CD4-positive, alpha-beta T cell treated with Interleukin-6 for 4 hours (primary cell): ENCODE data around the gene PKN2.
"Not testable (repeated sequence)": the region's sequence is repeated elsewhere in the genome, so short reads cannot be mapped to it uniquely, and the experiment has no call there.

Experiments
- DNase-seq: peaks from one replicate; pipeline ENCODE4 v3.0.0-alpha.2; 2020; ENCODE audit warnings: mixed read lengths

PKN2 gene

GRCh38 chr1:88800382-88801051 lies 116.4 kb downstream of the PKN2 start:
- DNase-seq = peak; percentile 28

GRCh38 chr1:88801575-88802208 lies 117.6 kb downstream of the PKN2 start:
- DNase-seq = no peak

- no peak for DNase-seq
Observed at GRCh38 chr1:88802404-88802803, 118.3 kb downstream of the PKN2 start.

DNA sequence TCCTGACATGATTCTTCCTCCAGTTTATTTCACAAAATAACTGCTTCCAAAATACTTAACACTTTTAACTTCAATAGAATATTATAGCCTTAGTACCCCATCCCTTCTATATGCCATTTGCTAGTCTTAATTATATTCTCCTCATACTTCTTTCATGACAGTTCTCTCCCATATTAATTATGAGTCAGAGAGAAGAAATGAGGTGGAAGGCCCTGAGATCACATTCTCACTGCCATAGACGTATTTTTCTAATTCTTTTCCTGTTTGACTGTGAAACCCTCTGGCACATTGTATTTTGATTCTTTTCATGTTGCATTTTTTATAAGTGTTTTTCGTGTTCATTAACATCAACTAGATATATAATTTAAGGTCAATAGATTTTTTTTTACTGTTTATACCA lies 118.9 kb downstream of the PKN2 start:
- no peak for DNase-seq

- no peak for DNase-seq
Observed at GRCh38 chr1:88803444-88803843, 119.4 kb downstream of the PKN2 start.

- DNase-seq = no peak
Observed at GRCh38 chr1:88812366-88812765, 128.3 kb downstream of the PKN2 start.

- DNase-seq = no peak
Observed at GRCh38 chr1:88813471-88813870, 129.4 kb downstream of the PKN2 start.

GRCh38 chr1:88819642-88820041 lies 135.6 kb downstream of the PKN2 start:
- DNase-seq = not testable (repeated sequence)

DNA sequence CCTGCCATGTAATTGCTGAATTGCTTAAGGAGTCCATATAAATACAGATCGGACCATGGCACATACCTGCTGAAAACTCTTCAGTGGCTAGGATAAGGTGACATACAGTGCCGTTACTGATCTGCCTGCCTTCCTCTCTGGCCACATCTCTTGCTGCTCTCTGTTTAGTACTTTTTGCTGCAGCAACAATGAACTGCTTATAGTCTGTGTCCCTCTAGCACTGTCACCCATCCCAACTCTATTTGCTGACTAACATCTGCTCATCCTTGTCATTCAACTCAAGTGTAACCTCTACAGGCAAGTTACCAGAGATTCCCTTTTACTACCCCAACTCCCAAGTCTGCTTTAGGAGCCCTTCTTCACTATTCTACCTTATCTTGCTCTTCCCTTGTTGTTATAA lies 141.6 kb downstream of the PKN2 start:
- DNase-seq = no peak

DNA sequence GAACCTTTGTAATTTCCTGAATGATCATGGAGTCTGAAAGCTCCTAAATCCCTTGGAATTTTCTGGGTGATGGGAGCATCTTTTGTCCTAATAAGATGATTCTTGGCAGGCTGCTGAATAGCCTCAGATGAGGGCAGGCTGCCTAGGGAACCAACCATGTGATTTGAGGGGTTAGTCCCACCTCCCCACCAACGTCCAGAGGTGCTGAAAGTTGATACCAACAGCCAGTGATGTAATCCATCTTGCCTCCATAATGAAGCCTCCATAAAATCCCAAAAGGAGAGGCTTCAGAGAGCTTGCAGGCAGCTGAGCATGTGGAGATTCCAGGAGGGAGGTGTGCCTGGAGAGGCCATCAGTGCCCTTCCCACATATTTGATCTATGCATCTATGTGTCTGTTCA lies 163.6 kb downstream of the PKN2 start:
- no peak for DNase-seq

DNA sequence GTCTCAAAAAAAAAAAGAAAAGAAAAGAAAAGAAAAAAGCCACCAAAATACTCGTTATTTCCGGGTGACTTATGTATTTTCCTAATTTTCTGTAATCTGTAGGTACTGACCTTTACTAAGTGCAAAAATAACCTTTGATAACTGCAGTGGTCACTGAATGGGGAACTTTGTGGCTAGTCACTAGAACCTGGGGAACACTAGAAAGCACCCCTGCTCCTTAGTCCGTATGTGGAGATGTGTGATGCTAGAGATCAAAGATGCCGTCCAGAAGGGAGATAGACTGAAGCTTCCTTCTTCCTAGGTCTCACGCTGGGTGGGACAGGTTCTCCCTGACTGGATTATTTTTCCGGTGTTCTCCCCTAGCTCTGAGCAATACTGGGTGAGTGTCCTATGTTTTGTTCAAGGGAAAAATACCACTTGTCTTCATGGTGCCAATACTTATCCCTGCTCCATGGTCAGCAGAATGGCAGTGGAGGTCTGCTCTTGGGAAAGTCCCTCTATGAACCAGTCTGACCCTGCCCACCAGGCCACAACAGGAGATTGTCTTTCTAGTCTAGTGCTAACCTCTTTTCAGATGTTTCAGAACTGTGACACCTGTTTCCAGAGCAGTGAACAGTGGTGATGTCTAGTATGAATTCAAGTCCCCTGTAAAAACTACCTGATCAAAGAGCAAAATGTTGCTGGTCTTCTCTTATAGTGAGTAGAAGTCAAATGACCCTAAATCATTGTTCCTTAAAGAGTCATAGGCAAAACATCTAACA lies 167.4 kb downstream of the PKN2 start:
- DNase-seq = no peak

DNA sequence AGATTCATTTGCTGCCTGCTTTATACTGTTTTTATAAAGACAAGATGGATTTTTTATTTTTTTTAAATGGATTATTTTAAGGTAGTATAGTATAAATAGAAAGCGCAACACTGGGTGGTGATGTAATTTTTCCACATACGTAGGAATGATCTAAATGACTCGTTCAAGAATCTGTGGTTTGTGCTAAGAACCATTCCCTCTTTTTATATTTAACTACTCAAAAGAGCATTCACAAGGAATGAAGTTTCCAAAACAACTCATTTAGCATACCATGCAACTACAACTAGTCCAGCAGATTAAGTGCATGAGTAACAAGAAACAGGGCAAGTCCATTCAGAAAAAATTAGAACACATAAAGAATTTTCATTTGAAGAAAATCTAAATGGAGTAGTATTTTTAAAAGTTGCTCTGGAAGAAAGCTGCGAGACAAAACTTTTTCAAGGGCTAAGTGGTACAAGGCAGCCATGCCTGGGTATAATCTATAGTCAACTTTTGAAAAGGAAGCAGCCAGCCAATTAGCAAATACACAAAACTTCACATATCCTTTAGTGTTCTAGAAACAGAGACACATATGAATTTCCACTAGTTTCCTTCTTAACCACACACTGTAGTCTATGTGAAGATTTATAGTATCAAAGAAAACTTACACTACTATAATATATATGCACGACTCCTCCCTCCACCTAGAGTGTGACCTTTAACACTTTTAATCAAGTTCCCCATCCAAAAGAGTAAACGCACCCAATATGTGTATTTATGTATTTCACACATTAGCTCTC lies 183.9 kb downstream of the PKN2 start:
- no peak for DNase-seq

- DNase-seq = not testable (repeated sequence)
Observed at GRCh38 chr1:88869644-88870043, 185.6 kb downstream of the PKN2 start.

- DNase-seq = no peak
Observed at GRCh38 chr1:88873737-88874349, 189.8 kb downstream of the PKN2 start.

GRCh38 chr1:88875595-88875994 lies 191.5 kb downstream of the PKN2 start:
- no peak for DNase-seq

- DNase-seq = no peak
Observed at GRCh38 chr1:88876573-88877365, 192.7 kb downstream of the PKN2 start.

DNA sequence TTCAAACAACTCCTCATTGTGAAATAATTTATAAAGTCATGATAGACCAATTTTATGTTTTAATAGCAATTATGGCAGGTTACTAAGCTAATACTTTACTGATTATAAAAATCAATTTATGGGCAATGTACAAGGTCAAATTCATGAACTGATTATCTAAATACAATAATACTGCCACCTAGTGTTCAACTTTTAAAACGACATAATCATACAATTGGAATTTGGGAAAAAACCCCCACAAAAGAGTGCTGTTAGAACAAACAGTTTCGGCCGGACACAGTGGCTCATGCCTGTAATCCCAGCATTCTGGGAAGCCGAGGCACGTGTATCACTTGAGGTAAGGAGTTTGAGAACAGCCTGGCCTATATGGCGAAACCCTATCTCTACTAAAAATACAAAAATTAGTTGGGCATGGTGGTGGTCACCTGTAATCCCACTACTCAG lies 193.3 kb downstream of the PKN2 start:
- DNase-seq = no peak

- DNase-seq = no peak
Observed at GRCh38 chr1:88877911-88878310, 193.8 kb downstream of the PKN2 start.

GRCh38 chr1:88878731-88879130 lies 194.7 kb downstream of the PKN2 start:
- no peak for DNase-seq

DNA sequence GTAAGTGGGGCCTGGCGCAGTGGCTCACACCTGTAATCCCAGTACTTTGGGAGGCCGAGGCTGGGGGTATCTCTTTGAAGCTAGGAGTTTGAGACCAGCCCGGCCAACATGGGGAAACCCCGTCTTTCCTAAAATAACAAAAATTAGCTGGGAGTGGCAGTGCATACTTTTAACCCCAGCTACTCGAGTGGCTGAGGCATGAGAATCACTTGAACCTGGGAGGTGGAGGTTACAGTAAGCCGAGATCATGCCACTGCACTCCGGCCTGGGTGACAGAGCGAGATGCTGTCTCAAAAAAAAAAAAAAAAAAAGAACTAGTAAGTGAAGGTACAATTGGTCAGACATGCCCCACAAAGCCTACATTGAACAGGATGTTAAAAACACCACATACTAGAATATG lies 196.6 kb downstream of the PKN2 start:
- DNase-seq = not testable (repeated sequence)

- DNase-seq = no peak
Observed at GRCh38 chr1:88883156-88883555, 199.1 kb downstream of the PKN2 start.
